Measurements from ENCODE around the gene TRAK1.

- TF ChIP-seq GATA2 (IDR thresholded peaks at IDR 0.05; ENCODE audit: low read depth, low read length): no peak
- TF ChIP-seq GATA3 (IDR thresholded peaks at IDR 0.05; ENCODE audit: low read depth, low read length): no peak
Observed at GRCh38 chr3:42110631-42111030, 19.5 kb downstream of the TRAK1 start.

All from SH-SY5Y (cell line).